A549 treated with CORT108297 at 1 μM for 4 hours (cell line): ENCODE results near the gene KCNN2. TPM values are rescaled to one million over a fixed set of nuclear protein-coding genes. Genes with fewer than 3 reads are reported as not detected.

Source experiments
- total RNA-seq: library from RNA; stranded (reverse); fragments of 200-300 nt; extraction: Qiagen RNA extraction; gene quantifications from 5 replicates; pipeline ENCODE4 v1.2.3, GENCODE V29; 2022

The KCNN2 gene
- 0.06 to 0.20 TPM (median 0.12 TPM) in 5 replicates for total RNA-seq

GRCh38 chr5:114361724-114362196 lies at the start of gene KCNN2:
TSS of gene KCNN2 (plus strand) at chr5:114362070. CDS start at chr5:114362140, 70 bp downstream.

